A549 (cell line): ENCODE measurements around the gene GIPR.

Experiments used
- CTCF ChIP-seq: fragments of >200 bp; sonication (Bioruptor Twin); formaldehyde crosslinking; IDR thresholded peaks from 3 replicates; pipeline ENCODE4 v1.5.1; 2016
- EP300 ChIP-seq, 2 experiments: fragments of >200 bp; sonication (Bioruptor Twin); formaldehyde crosslinking; IDR thresholded peaks; 2 replicates in 1 of 2; 3 replicates in 1 of 2; pipeline ENCODE4 v1.6.1; 2016 to 2017
- HES2 ChIP-seq: fragments of >200 bp; sonication (Bioruptor Twin); formaldehyde crosslinking; IDR thresholded peaks from 2 replicates; pipeline ENCODE4 v1.6.1; 2016
- JUNB ChIP-seq: fragments of >200 bp; sonication (Bioruptor Twin); formaldehyde crosslinking; IDR thresholded peaks from 2 replicates; pipeline ENCODE4 v1.6.1; 2016
- KDM1A ChIP-seq: fragments of 200-600 bp; sonication (generic); IDR thresholded peaks from 2 replicates; pipeline ENCODE4 v1.6.1; 2016; ENCODE audit warnings: low read depth, mild to moderate bottlenecking
- MYC ChIP-seq: IDR thresholded peaks from 2 replicates; pipeline ENCODE4 v1.6.1; 2012; ENCODE audit warnings: mild to moderate bottlenecking, inconsistent platforms, low read length, improper control_type of control experiment, borderline replicate concordance
- POLR2A ChIP-seq: IDR thresholded peaks from 2 replicates; pipeline ENCODE4 v1.6.1; 2012; ENCODE audit warnings: mild to moderate bottlenecking, low read length
- RAD21 ChIP-seq, 2 experiments: fragments of >200 bp in 1 of 2; sonication (Bioruptor Twin) in 1 of 2; formaldehyde crosslinking in 1 of 2; IDR thresholded peaks in 1 of 2; conservative IDR thresholded peaks in 1 of 2; 2 replicates in 1 of 2; 3 replicates in 1 of 2; pipeline ENCODE4 v1.6.1; 2012 to 2018; ENCODE audit warnings: inconsistent platforms in 1 of 2
- TF ChIP-seq, protein P1 (sequence below): IDR thresholded peaks from 2 replicates; pipeline ENCODE4 v1.6.1; 2012

DNA sequence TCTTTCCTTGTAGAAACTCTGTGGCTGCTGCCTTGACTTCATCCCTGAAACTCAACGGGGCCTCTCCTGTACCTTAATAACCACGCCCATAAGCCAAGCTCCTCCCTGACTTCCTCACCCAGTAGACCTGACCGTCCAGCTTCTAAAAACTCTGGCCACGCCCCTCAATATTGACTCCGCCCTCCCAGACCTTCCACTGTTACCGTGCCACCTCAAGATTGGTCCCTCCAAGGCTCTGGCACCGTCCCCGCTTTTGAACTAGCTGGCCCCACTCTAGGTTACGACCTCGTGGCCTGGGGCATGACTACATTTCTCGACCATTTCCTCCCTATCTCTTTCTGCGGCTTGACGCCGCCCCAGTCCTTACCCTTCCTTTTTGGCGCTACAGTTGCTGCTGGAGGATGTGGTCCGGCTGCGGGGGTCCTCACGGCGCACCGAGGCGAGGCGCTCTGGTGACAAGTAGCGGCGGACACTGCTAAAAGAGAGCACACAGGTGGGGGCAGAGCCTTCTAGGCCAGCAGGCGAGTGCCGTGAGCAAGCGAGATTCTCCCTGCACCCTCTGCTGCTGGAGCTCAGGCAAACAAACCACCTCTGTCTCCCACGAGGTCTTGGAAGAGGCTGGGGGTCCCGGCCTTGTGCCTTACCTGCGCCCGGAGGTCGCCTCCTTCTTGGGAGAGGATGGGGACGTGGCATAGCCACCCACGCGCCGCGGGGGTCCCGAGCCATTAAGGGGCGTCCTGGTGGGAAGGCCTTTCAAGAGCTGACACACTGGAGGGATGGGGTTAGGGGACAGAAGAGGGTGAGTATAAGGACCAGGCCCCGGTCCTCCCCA, 26.5 kb upstream of the GIPR start:
- TF ChIP-seq MYC (no peak; the same call in 1 of the 2 replicates), EP300 (IDR thresholded peaks at IDR 0.05) (no peak), POLR2A (no peak), CTCF (no peak), RAD21 (conservative IDR thresholded peaks at IDR 0.05 in 1 of 2, IDR thresholded peaks at IDR 0.05 in 1 of 2) (no peak), KDM1A (no peak), HES2 (no peak), JUNB (no peak)
- TF ChIP-seq, protein P1, sequence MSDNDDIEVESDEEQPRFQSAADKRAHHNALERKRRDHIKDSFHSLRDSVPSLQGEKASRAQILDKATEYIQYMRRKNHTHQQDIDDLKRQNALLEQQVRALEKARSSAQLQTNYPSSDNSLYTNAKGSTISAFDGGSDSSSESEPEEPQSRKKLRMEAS = peak; percentile 92
